Subcutaneous adipose tissue (tissue), 4 donors: Measurements from ENCODE around the gene ARHGAP22. TPM values are rescaled to one million over a fixed set of nuclear protein-coding genes. Genes with fewer than 3 reads are reported as not detected.

Experiments used
- small RNA-seq: library from RNA; depleted of rRNA; stranded (forward); fragments of <200 nt; gene quantifications from one replicate; pipeline ENCODE3, GENCODE V24; 2016
- total RNA-seq, 4 donors: library from RNA; depleted of rRNA; stranded (reverse); fragments of >200 nt; gene quantifications; one replicate each; pipeline ENCODE4 v1.1.0, GENCODE V29; 2016
- TF ChIP-seq, protein P1 (sequence below): fragments of 450-650 bp; IDR thresholded peaks from one replicate; pipeline ENCODE4 v1.5.1; 2016; ENCODE audit warnings: low read depth, mild to moderate bottlenecking, control low read depth, antibody characterized with exemption, moderate library complexity

The ARHGAP22 gene
- total RNA-seq, 4 donors from 2014 or later, result 2.1 to 15.0 (median 5.0) TPM

DNA sequence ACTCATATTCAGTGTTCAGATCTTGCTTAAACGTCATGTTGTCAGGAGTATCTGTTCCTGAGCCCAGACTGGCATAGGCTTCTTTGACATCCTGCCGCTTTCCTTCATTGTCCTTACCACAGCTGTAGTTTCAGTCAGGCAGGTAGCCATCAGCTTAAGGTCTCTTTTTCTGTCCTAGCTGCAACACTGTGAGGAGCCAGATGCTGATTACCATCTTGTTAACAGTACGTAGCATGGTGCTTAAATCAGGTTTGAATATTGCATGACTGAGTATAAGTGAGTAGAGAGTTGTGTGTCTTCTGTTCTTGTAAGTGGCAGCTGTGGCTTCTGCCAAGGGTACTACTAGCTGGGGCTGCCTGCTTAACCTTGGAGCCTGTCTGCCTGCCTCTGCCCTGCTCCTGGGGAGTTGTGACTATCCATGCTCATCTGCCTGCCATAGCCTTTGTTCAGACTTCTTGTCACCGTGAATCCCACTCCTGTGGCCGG, 205.8 kb downstream of the ARHGAP22 start:
- TF ChIP-seq, protein P1, sequence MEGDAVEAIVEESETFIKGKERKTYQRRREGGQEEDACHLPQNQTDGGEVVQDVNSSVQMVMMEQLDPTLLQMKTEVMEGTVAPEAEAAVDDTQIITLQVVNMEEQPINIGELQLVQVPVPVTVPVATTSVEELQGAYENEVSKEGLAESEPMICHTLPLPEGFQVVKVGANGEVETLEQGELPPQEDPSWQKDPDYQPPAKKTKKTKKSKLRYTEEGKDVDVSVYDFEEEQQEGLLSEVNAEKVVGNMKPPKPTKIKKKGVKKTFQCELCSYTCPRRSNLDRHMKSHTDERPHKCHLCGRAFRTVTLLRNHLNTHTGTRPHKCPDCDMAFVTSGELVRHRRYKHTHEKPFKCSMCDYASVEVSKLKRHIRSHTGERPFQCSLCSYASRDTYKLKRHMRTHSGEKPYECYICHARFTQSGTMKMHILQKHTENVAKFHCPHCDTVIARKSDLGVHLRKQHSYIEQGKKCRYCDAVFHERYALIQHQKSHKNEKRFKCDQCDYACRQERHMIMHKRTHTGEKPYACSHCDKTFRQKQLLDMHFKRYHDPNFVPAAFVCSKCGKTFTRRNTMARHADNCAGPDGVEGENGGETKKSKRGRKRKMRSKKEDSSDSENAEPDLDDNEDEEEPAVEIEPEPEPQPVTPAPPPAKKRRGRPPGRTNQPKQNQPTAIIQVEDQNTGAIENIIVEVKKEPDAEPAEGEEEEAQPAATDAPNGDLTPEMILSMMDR, result no peak

DNA sequence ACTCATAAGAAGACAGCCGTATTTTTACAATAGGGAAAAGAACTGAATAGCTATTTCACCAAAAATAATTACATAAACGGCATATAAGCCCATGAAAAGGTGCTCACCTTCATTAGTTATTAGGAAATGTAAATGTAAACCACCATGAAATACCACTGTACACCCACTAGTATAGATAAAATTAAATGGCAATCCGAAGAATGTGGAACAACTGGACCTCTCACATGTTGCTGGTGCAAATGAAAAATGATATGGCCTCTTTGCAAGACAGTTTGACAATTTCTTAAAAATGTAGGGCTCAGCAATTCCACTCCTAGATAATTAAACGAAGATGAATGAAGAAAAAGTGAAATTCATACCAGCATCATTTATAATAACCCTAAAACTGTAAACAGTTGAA, 206.6 kb downstream of the ARHGAP22 start:
- TF ChIP-seq, protein P1, result no peak

Small RNA genes within 50 kb of the gene (small RNA-seq; reads per million reads assigned to genes)
- not detected for gene AC016397.1

Other genes starting within 250 kb of the ARHGAP22 start
- 10 to 100 TPM in 1 of 4 donors, 1 to 10 TPM in 3; 4.1 to 27.9 (median 9.0) TPM for gene WDFY4, start 79.8 kb upstream of the ARHGAP22 start, total RNA-seq